ENCODE measurements around the gene EDIL3. TPM values are rescaled to one million over a fixed set of nuclear protein-coding genes. Genes with fewer than 3 reads are reported as not detected.

EDIL3 gene
- total and polyA plus RNA-seq, 2 of the 13 experiments (the other 11 are each of a cell fraction or from before 2014, with no cell fraction given) = 0.01 TPM; not detected in 1

GRCh38 chr5:84292000-84292642, 92.6 kb downstream of the EDIL3 start:
- 0% methylated on average over 1 of the region's 1 CpG for WGBS (ENCODE audit: low lambda C conversion rate)
- intact Hi-C loops (cut with micrococcal nuclease; ENCODE audit: unreplicated experiment) = no loop called here
- ChIA-PET POLR2A (no interaction called here), CTCF (ENCODE audit: low intra/inter-chr PET ratio, low total read pairs) (no interaction called here)
- FAIRE-seq = no peak
- in situ Hi-C loops (cut with HindIII; ENCODE audit: extremely low pct_ligation_motif_present, low pct_unique_long_range_greater_than_20kb) = no loop called here
- TF ChIP-seq ZSCAN21 (CRISPR knock-in tag; IDR thresholded peaks at IDR 0.05; ENCODE audit: borderline replicate concordance) (no peak), MXD1 (CRISPR knock-in tag; IDR thresholded peaks at IDR 0.05) (no peak), SAFB2 (CRISPR knock-in tag; IDR thresholded peaks at IDR 0.05; ENCODE audit: borderline replicate concordance, low read depth) (no peak), ZNF329 (CRISPR knock-in tag; IDR thresholded peaks at IDR 0.05; ENCODE audit: low read depth) (no peak), AFF4 (CRISPR knock-in tag; IDR thresholded peaks at IDR 0.05) (no peak), KLF15 (CRISPR knock-in tag; IDR thresholded peaks at IDR 0.05; ENCODE audit: borderline replicate concordance) (no peak), ZBTB46 (CRISPR knock-in tag; IDR thresholded peaks at IDR 0.05; ENCODE audit: borderline replicate concordance) (no peak)
- no peaks in the 10 kb centered on the region for H3K27me3 ChIP-seq (ENCODE audit: control insufficient read depth in 1 of 2, insufficient read depth in 2 of 2, low read length in 2 of 2)
- H3K9ac ChIP-seq (ENCODE audit: insufficient read depth, low read depth, low read length) = no peak overlapping the region
- no peak for DNase-seq (ENCODE audit: low spot score)
- no peaks in the 10 kb centered on the region for H3K79me2 ChIP-seq (ENCODE audit: insufficient read depth, low read length)
- no peaks in the 10 kb centered on the region for H3K9me3 ChIP-seq (ENCODE audit: low read length)
- no peak overlapping the region for H2AFZ ChIP-seq (ENCODE audit: low read length)
- no peaks in the 10 kb centered on the region for H4K20me1 ChIP-seq (ENCODE audit: insufficient read depth, low read length)
- no peaks in the 10 kb centered on the region for H3K36me3 ChIP-seq (replicated peaks in 1 of 2; ENCODE audit: control insufficient read depth in 1 of 2, insufficient read depth in 2 of 2, low read length in 2 of 2)
- H3K4me3 ChIP-seq (replicated peaks in 1 of 3; ENCODE audit: insufficient read depth in 1 of 3, low read depth in 2 of 3, low read length in 3 of 3) = no peak overlapping the region
- no peaks in the 10 kb centered on the region for H3K4me1 ChIP-seq (ENCODE audit: insufficient read depth, low read length)
- no peak overlapping the region for H3K27ac ChIP-seq (ENCODE audit: extremely low read length, insufficient read depth, low read length)
- ATAC-seq = no peak
- no peak overlapping the region for H3K4me2 ChIP-seq (ENCODE audit: low read depth, low read length)
- BruUV-seq (replicated peaks) = no TSS peak

Measured in HepG2 (cell line).